Right cardiac atrium (tissue), 5 donors: ENCODE results near the gene ACP2. TPM values are rescaled to one million over a fixed set of nuclear protein-coding genes. Genes with fewer than 3 reads are reported as not detected.
A peak's percentile ranks its signal among the peaks of the same experiment; 100 is the strongest.

Experiments used
- ATAC-seq, 2 donors: fragments of 200-7000 bp; cut with Tn5 transposase; one replicate each; pipeline versions ENCODE4 v1.8.0 to v1.9.1; 2020; ENCODE audit warnings: moderate library complexity in 2 of 2, mild to moderate bottlenecking in 1 of 2
- DNase-seq, 3 donors: peaks; one replicate each; pipeline ENCODE4 v3.0.0-alpha.2; 2020
- H3K27ac ChIP-seq: one replicate; pipeline ENCODE4 v1.5.1; 2013; ENCODE audit warnings: mild to moderate bottlenecking, low read length, control low read depth, moderate library complexity
- H3K27me3 ChIP-seq: one replicate; pipeline ENCODE4 v1.6.1; 2013; ENCODE audit not compliant: control insufficient read depth, insufficient read depth
- H3K4me1 ChIP-seq: one replicate; pipeline ENCODE4 v1.6.1; 2013; ENCODE audit warnings: low read length; ENCODE audit not compliant: control insufficient read depth, insufficient read depth
- H3K4me3 ChIP-seq: one replicate; pipeline ENCODE4 v1.5.1; 2013; ENCODE audit warnings: low read length, control low read depth
- H3K9me3 ChIP-seq: one replicate; pipeline ENCODE4 v1.6.1; 2013; ENCODE audit warnings: low read length; ENCODE audit not compliant: control insufficient read depth
- WGBS: extraction: QIAGEN DNeasy Blood & Tissue Kit; methylation state at CpG from one replicate; pipeline ENCODE4 v1.1.7; 2013; 5-methylcytosine and 5-hydroxymethylcytosine counted together
- intact Hi-C, 4 donors: fragments of 100-400 bp; cut with DNase I; formaldehyde crosslinking; loops; one replicate each; pipeline versions ENCODE4 v1.11.0 to v1.14.0; 2022 to 2023
- polyA plus RNA-seq: library from polyadenylated mRNA; stranded (reverse); fragments of 200-250 nt; gene quantifications from one replicate; pipeline ENCODE4 v1.2.3, GENCODE V29; 2013
- total RNA-seq, 4 donors: library from RNA; stranded (reverse); fragmentation: NEBNext Ultra II Directional; extraction: Animal tissue kit (Norgen Biotek cat#: 25700); gene quantifications; one replicate each; pipeline ENCODE4 v1.2.1, GENCODE V29; 2021
- donor health status: healthy with polysubstance abuse.
- donor health status: DM: no; HTN: yes; CAD: no.
- donor health status: DM: no; HTN: no; CAD: no.
- donor health status: DM: no; HTN: yes; CAD: no; lungs with severe emphysema.
- donor health status: DM: yes; HTN: yes; CAD: no.

Gene ACP2
- total and polyA plus RNA-seq, 5 donors, result 21.7 to 25.9 (median 25.2) TPM

DNA sequence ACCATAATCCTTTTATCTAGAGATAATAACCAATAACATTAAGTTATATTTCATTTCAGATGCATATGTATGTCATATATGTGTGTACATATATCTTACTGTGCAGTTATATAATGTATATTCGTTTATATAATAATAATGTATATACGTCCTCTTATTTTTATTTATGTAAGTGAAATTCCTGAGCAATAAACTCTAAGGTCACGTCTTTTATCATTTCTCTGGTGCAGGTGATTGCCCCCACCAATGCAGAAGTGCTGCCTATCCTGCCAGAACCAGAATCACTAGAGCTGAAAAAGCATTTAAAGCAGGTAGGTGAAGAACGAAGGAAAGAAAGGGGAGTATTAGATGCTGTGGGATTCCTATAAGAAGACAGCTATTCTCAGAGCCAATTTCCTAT, 30.2 kb upstream of the ACP2 start:
- no peak for ATAC-seq
- 93% methylated on average over 4 of the region's 4 CpGs for WGBS
- intact Hi-C loops, result loop anchor here in 2 of 4 donors (10.0 kb wide), 1 partner anchor 76 kb away; the partner anchor contains the start of gene MYBPC3 (in 2 of the 2)

DNA sequence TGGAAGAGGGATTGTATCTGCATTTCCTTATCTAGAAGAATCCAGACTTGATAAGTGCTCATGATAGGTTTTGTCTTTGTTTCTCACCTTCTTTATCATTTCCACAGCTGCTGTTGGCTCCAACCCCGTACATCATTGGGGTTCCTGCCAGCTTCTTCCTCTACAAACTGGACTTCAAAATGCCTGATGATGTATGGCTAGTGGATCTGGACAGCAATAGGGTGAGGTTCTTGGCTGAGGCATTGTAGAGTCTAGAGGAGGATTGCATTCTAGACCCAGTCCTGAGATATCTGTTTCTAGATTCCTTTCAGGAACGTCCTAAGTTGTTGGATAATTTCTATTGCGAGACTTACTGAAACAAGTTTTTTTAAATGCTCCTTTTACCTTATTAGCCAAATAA, 29.4 kb upstream of the ACP2 start:
- Histone ChIP-seq H3K9me3 (no peaks in the 10 kb centered on the region), H3K4me3 (no peak overlapping the region), H3K4me1 (no peaks in the 10 kb centered on the region), H3K27me3 (no peaks in the 10 kb centered on the region), H3K27ac (no peak overlapping the region)
- intact Hi-C loops, result loop anchor here in 2 of 4 donors (10.0 kb wide), 1 partner anchor 77 kb away; the partner anchor contains the start of gene MYBPC3 (in 2 of the 2)
- DNase-seq (no peak), ATAC-seq (no peak)
- 53% methylated on average over 3 of the region's 3 CpGs for WGBS

More for the DNA sequence above, 30.2 kb upstream of the ACP2 start:
- Histone ChIP-seq H3K4me3 (no peak overlapping the region), H3K27me3 (no peaks in the 10 kb centered on the region), H3K9me3 (no peaks in the 10 kb centered on the region), H3K4me1 (no peaks in the 10 kb centered on the region), H3K27ac (no peak overlapping the region)
- no peak for DNase-seq

DNA sequence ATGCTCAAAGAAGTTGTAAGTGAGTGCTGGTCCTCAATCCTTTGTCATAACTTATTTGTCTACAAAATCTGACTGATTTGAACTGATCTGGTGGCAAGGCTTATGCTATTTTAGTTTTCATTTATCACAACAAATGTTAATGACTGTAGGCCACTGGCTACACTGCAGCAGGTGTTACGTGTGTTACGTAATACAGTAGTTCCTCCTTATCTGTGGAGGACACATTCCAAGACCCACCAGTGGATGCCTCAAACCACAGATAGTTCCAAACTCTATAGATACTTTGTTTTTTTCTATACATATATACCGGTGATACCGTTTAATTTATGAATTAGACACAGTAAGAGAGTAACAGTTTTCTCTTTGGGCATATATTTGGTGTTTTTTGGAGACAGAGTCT, 28.3 kb upstream of the ACP2 start:
- H3K4me1 ChIP-seq, result no peaks in the 10 kb centered on the region
- ATAC-seq (no peak), DNase-seq (no peak)
- no peaks in the 10 kb centered on the region for H3K27me3 ChIP-seq
- WGBS, result 85% methylated on average over 4 of the region's 4 CpGs
- intact Hi-C loops, result loop anchor here in 2 of 4 donors (10.0 kb wide), 1 partner anchor 78 kb away; the partner anchor contains the start of gene MYBPC3 (in 2 of the 2)
- H3K27ac ChIP-seq, result no peak overlapping the region
- H3K9me3 ChIP-seq, result no peaks in the 10 kb centered on the region
- no peak overlapping the region for H3K4me3 ChIP-seq

DNA sequence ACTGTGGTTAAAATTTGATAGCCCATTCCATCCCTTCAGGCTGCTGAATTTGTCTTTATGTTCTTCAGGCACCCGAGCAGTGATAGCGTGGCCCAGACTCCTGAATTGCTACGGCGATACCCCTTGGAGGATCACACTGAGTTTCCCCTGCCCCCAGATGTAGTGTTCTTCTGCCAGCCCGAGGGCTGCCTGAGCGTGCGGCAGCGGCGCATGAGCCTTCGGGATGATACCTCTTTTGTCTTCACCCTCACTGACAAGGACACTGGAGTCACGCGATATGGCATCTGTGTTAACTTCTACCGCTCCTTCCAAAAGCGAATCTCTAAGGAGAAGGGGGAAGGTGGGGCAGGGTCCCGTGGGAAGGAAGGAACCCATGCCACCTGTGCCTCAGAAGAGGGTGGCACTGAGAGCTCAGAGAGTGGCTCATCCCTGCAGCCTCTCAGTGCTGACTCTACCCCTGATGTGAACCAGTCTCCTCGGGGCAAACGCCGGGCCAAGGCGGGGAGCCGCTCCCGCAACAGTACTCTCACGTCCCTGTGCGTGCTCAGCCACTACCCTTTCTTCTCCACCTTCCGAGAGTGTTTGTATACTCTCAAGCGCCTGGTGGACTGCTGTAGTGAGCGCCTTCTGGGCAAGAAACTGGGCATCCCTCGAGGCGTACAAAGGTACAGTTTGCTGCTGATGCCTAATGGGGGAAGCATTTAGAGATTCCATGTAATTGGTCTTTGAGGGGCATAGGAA, 26.1 kb upstream of the ACP2 start:
- DNase-seq, result no peak
- no peak for ATAC-seq

DNA sequence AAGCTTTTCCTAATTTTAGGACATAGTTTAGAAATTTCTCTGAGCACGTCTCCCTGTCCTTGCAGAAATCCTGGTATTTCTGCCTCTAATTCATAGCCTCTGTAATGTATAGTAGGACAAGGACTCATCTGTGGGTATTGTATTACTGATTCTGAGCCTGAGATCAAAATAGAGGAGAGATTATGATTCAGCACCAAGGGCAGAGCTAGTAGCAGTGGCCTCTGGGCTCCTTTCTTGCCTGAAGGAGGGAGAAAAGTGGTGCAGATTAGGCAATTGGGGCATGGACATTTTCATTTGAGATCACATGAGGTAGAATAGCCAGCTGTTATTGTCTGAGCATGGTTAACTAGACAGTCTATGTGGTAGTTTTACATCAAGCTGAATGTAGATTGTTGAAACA, 24.1 kb upstream of the ACP2 start:
- no peak overlapping the region for H3K4me3 ChIP-seq
- DNase-seq (no peak), ATAC-seq (no peak)
- no peaks in the 10 kb centered on the region for H3K27me3 ChIP-seq
- H3K9me3 ChIP-seq, result no peaks in the 10 kb centered on the region
- H3K27ac ChIP-seq, result no peak overlapping the region
- peaks cover 9% of the 10 kb centered on the region for H3K4me1 ChIP-seq
- WGBS, result 0% methylated on average over 1 of the region's 1 CpG
- intact Hi-C loops, result loop anchor here in 2 of 4 donors (10.0 kb wide), 1 partner anchor 82 kb away; the partner anchor contains the start of gene MYBPC3 (in 2 of the 2)

More for the DNA sequence above, 26.1 kb upstream of the ACP2 start:
- WGBS, result 95% methylated on average over 28 of the region's 28 CpGs
- H3K4me3 ChIP-seq, result no peak overlapping the region
- no peaks in the 10 kb centered on the region for H3K9me3 ChIP-seq
- H3K27ac ChIP-seq, result no peak overlapping the region
- H3K27me3 ChIP-seq, result no peaks in the 10 kb centered on the region
- intact Hi-C loops, result loop anchor here in 2 of 4 donors (10.0 kb wide), 1 partner anchor 80 kb away; the partner anchor contains the start of gene MYBPC3 (in 2 of the 2)
- peaks cover 2% of the 10 kb centered on the region for H3K4me1 ChIP-seq

DNA sequence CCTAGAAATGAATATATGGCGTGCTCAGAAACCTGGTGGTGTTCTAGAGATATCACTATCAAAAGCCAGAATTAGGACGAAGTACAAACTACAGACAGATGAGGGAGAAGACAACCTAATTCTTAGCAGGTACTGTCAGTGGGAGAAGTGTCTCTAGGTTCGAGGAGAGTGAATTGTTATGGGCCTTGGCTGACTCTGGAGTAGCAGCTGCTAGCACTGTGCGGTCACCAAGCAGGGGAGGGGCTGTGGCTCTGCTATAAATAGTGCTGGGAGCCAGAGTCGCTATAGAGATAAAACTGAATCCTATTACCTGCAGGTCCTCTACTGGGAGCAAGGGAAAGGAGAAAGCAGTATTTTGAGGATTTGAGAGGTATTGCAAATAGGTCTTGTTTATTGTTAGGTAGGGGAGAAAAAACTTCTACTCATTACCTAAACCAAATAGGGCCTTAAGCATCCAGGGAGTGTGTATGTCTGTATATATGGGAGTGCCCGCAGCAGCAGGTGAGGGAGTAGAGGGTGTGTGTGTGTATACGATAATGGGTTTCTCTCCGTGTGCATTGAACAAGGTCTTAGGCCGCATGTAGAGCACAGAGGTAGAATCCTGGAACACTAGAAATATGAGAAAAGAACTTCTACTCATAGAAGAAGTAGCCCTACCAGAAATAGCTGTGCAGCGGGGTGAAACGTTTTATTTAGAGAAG, 23.5 kb upstream of the ACP2 start:
- H3K9me3 ChIP-seq, result no peaks in the 10 kb centered on the region
- WGBS, result 50% methylated on average over 11 of the region's 11 CpGs
- H3K4me3 ChIP-seq, result peak overlapping the region; percentile 81
- intact Hi-C loops, result loop anchor here in 2 of 4 donors (10.0 kb wide), 1 partner anchor 83 kb away; the partner anchor contains the start of gene MYBPC3 (in 2 of the 2)
- peaks cover 9% of the 10 kb centered on the region for H3K4me1 ChIP-seq
- H3K27ac ChIP-seq, result peak overlapping the region; percentile 59
- DNase-seq (peak in 1 of 3 donors; percentile 57), ATAC-seq (peak in 1 of 2 donors; percentile 8)
- no peaks in the 10 kb centered on the region for H3K27me3 ChIP-seq

DNA sequence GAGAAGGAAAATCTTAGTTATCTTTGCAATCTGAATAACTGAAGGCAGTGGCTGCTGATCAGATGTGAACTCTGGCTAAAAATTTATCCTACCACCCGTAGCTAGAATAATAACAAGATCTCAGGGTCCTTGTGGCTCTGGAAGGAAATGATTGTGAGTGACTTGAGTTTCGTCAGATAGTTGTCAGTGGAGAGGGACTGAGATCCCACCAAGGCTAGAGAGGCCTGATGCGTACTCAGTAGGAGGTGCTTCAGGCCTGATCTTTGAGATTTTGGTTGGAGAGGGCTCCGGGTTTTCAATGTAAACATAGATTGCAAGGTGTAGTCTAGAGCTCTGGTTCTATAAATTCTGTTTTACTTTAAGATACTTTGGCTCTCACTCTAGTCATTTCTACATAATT, 22.7 kb upstream of the ACP2 start:
- peaks cover 9% of the 10 kb centered on the region for H3K4me1 ChIP-seq
- intact Hi-C loops, result loop anchor here in 2 of 4 donors (10.0 kb wide), 1 partner anchor 83 kb away; the partner anchor contains the start of gene MYBPC3 (in 2 of the 2)
- H3K27ac ChIP-seq, result peak overlapping the region; percentile 39
- DNase-seq (no peak), ATAC-seq (no peak)
- no peaks in the 10 kb centered on the region for H3K9me3 ChIP-seq
- no peaks in the 10 kb centered on the region for H3K27me3 ChIP-seq
- peak overlapping the region; percentile 81 for H3K4me3 ChIP-seq
- WGBS, result 41% methylated on average over 4 of the region's 4 CpGs

DNA sequence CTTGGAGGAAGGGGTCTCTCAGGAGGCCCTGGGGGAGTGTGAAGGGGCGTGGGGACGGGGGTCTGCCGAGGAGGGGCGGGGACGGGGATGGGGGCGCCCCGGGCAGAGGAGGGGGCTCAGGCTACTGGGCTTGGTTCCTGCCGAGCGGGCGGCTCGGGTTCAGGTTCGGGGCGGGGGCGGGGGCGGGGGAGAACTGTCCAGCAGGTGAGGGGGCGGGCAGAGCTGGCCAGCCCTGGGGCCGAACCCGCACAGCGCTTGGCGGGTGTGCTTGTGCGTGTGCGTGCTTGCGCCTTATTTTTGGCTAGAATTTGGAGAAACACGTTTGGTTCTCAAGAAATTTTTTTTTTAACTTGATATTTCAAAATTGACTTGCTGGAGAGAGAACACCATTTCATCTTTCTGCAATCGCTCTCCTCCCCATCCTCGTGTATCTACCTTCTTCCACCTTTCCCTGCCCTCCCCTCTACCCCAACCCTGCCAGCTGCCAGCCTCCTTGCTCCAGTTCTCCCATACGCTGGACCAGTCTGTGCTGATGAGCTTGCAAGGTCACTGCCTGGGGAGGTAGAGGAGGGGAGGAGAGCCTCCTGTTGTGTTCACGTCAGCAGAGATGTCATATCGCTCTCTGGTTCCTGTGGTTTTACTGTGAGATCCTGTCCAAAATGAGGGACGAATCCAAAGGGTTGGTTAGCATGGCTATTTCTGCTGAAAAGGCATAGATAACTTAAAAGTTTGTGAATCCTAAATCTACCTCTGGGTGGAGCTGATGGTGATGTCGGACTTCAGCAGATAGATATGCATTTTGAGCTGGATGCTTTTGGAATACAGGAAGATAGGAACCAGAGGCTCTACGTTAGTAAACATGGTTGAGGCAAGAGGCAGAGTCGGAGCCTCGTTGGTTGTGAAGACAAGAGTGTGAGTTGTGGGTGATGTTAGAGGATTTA, 22.0 kb upstream of the ACP2 start:
- DNase-seq, result peak in 1 of 3 donors; percentile 62
- no peaks in the 10 kb centered on the region for H3K9me3 ChIP-seq
- H3K27me3 ChIP-seq, result no peaks in the 10 kb centered on the region
- 1% methylated on average over 34 of the region's 34 CpGs for WGBS
- peak overlapping the region; percentile 93 for H3K27ac ChIP-seq
- intact Hi-C loops, result loop anchor here in 2 of 4 donors (10.0 kb wide), 1 partner anchor 84 kb away; the partner anchor contains the start of gene MYBPC3 (in 2 of the 2)
- ATAC-seq, result peak in 1 of 2 donors; percentile 4
- peak overlapping the region; percentile 81 for H3K4me3 ChIP-seq
- peaks cover 9% of the 10 kb centered on the region for H3K4me1 ChIP-seq

DNA sequence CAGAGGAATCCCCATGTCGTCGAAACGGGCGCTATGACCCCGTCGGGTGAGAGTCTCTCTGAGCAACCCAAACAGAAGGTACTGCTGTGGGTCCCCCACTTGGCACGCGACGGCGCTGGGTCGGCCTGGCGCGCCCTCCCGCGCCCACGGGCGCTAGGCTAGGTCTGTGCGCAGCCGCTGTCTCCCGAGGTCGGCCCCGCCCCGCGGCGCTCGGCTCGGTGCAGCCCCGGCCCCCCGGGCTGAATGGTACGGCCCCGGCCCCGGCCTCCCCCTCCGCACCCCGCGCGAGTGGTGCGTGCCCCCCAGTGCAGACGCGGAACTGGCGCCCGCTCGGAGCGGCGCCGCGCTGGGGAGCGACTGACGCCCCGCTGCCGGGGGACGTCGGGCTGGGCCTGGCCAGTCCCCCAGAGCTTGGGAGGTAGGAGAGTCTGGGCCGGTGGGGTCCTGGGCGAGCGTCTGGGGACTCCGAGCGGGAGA, 21.3 kb upstream of the ACP2 start, which contains the start of gene MADD:
Gene MADD (plus strand): TSS at position 305 of the 477 bp plus-strand sequence.
- Histone ChIP-seq H3K27me3 (no peaks in the 10 kb centered on the region), H3K27ac (peak within 1 kb of the TSS; percentile 96), H3K4me3 (peak within 1 kb of the TSS; percentile 81), H3K9me3 (no peaks in the 10 kb centered on the region), H3K4me1 (peaks cover 9% of the 10 kb centered on the region)
- DNase-seq (peak; percentile 89 to 96 (median 95)), ATAC-seq (peak; percentile 94 to 95)
- intact Hi-C loops, result loop anchor here in 2 of 4 donors (5.0 to 10.0 kb wide), 2 partner anchors 85 to 93 kb away; partner anchors contain the start of genes MYBPC3 (in 2 of the 2) and ARFGAP2 (in 1 of the 2)
- WGBS, result under 1% methylated on average over 57 of the region's 57 CpGs
